ENCODE results near the gene AHRR. TPM values are rescaled to one million over a fixed set of nuclear protein-coding genes. Genes with fewer than 3 reads are reported as not detected.
"Not testable (repeated sequence)": the region's sequence is repeated elsewhere in the genome, so short reads cannot be mapped to it uniquely, and the experiment has no call there.

The AHRR gene
- polyA plus RNA-seq, 4 donors: 1.9 to 3.2 (median 2.6) TPM

- DNase-seq (ENCODE audit: low read depth in 4 of 4, low spot score in 2 of 4): no peak
Measured at GRCh38 chr5:479566-480319, 158.2 kb downstream of the AHRR start.

GRCh38 chr5:481347-481746 lies 159.8 kb downstream of the AHRR start:
- no peak for DNase-seq (ENCODE audit: low read depth in 4 of 4, low spot score in 2 of 4)

GRCh38 chr5:482021-482420 lies 160.5 kb downstream of the AHRR start:
- no peak for DNase-seq (ENCODE audit: low read depth in 4 of 4, low spot score in 2 of 4)

- no peak for DNase-seq (ENCODE audit: low read depth in 4 of 4, low spot score in 2 of 4)
Measured at GRCh38 chr5:482506-482905, 161.0 kb downstream of the AHRR start.

- no peak for DNase-seq (ENCODE audit: low read depth in 4 of 4, low spot score in 2 of 4)
Measured at GRCh38 chr5:483011-483410, 161.5 kb downstream of the AHRR start.

GRCh38 chr5:483434-484140 lies 162.1 kb downstream of the AHRR start:
- DNase-seq (ENCODE audit: low read depth in 4 of 4, low spot score in 2 of 4): no peak

- DNase-seq (ENCODE audit: low read depth in 4 of 4, low spot score in 2 of 4): no peak
Measured at GRCh38 chr5:484556-484955, 163.0 kb downstream of the AHRR start.

- no peak for DNase-seq (ENCODE audit: low read depth in 4 of 4, low spot score in 2 of 4)
Measured at GRCh38 chr5:485113-485945, 163.8 kb downstream of the AHRR start.

- DNase-seq (ENCODE audit: low read depth in 4 of 4, low spot score in 2 of 4): no peak
Measured at GRCh38 chr5:485946-486491, 164.5 kb downstream of the AHRR start.

- DNase-seq (ENCODE audit: low read depth in 4 of 4, low spot score in 2 of 4): not testable (repeated sequence)
Measured at GRCh38 chr5:486597-486996, 165.1 kb downstream of the AHRR start.

Other genes with a start within 250 kb of the AHRR start
- gene PLEKHG4B, start 229.5 kb upstream of the AHRR start, polyA plus RNA-seq (ENCODE audit: insufficient read length in 4 of 4): 10 to 100 TPM in 3 of 4 donors, 1 to 10 TPM in 1; 9.1 to 21.6 (median 13.4) TPM
- under 1 TPM in 2 of 4 donors, not detected in 2; 0.08 to 0.11 TPM for gene LRRC14B, start 130.2 kb upstream of the AHRR start, polyA plus RNA-seq (ENCODE audit: insufficient read length in 4 of 4)
- gene CCDC127, start 103.6 kb upstream of the AHRR start, polyA plus RNA-seq (ENCODE audit: insufficient read length in 4 of 4): 10 to 100 TPM; 11.2 to 16.6 (median 14.1) TPM
- gene SDHA, start 103.4 kb upstream of the AHRR start, polyA plus RNA-seq (ENCODE audit: insufficient read length in 4 of 4): 100 to 1,000 TPM; 139 to 150 (median 144) TPM
- 100 to 1,000 TPM; 129 to 144 (median 132) TPM for gene PDCD6, start 50.1 kb upstream of the AHRR start, polyA plus RNA-seq (ENCODE audit: insufficient read length in 4 of 4)
- gene EXOC3, start 121.5 kb downstream of the AHRR start, polyA plus RNA-seq (ENCODE audit: insufficient read length in 4 of 4): 10 to 100 TPM; 52.1 to 77.3 (median 61.9) TPM
- 10 to 100 TPM; 39.7 to 60.5 (median 52.2) TPM for gene SLC9A3, start 202.7 kb downstream of the AHRR start, polyA plus RNA-seq (ENCODE audit: insufficient read length in 4 of 4)

All from left renal cortex interstitium (tissue), 4 donors.